K562 (cell line): ENCODE results near the gene RPS2. TPM values are rescaled to one million over a fixed set of nuclear protein-coding genes. Genes with fewer than 3 reads are reported as not detected.

Experiments
- HEY1 ChIP-seq: fragments of 250-450 bp; sonication (Bioruptor Pico); IDR thresholded peaks from 2 replicates; pipeline ENCODE4 v1.5.0; 2020; ENCODE audit warnings: mild to moderate bottlenecking, moderate library complexity, borderline replicate concordance
- HMG20B ChIP-seq: fragments of 250-450 bp; sonication (Bioruptor Pico); IDR thresholded peaks from 2 replicates; pipeline ENCODE4 v1.5.0; 2021; ENCODE audit warnings: mild to moderate bottlenecking
- MYBL2 ChIP-seq, 2 experiments: fragments of 450-650 bp in 1 of 2; sonication (generic) in 1 of 2; formaldehyde crosslinking in 1 of 2; IDR thresholded peaks; 2 replicates each; pipeline versions ENCODE4 v1.6.1 to v1.8.1; 2017 to 2022; ENCODE audit warnings: borderline replicate concordance in 1 of 2, inconsistent platforms in 1 of 2, low read depth in 1 of 2, mild to moderate bottlenecking in 1 of 2, missing genetic modification reagents in 1 of 2, moderate library complexity in 1 of 2
- NR1H2 ChIP-seq: sonication (generic); formaldehyde crosslinking; IDR thresholded peaks from 2 replicates; pipeline ENCODE4 v1.4.0; 2020; ENCODE audit warnings: mild to moderate bottlenecking, missing genetic modification reagents
- PHB2 ChIP-seq: fragments of 450-650 bp; IDR thresholded peaks from 2 replicates; pipeline ENCODE4 v1.6.1; 2017; ENCODE audit warnings: low read depth
- PHF21A ChIP-seq: fragments of 450-650 bp; IDR thresholded peaks from 2 replicates; pipeline ENCODE4 v1.6.1; 2017; ENCODE audit warnings: low read depth, borderline replicate concordance
- RBM39 ChIP-seq: fragments of 200-400 bp; formaldehyde crosslinking; optimal IDR thresholded peaks from 2 replicates; pipeline ENCODE3; 2018; ENCODE audit warnings: low read depth, low read length
- SAFB2 ChIP-seq: fragments of 200-400 bp; formaldehyde crosslinking; IDR thresholded peaks from 2 replicates; pipeline ENCODE4 v1.6.1; 2018; ENCODE audit warnings: borderline replicate concordance, low read length, low read depth, moderate library complexity; ENCODE audit not compliant: severe bottlenecking
- SRF ChIP-seq, 2 experiments: fragments of 250-450, 450-650 bp in 1 of 2; sonication (Bioruptor Pico) in 1 of 2; sonication (generic) in 1 of 2; formaldehyde crosslinking; IDR thresholded peaks; 2 replicates each; pipeline versions ENCODE4 v1.5.0 to v1.5.1; 2020 to 2022; ENCODE audit warnings: mild to moderate bottlenecking in 1 of 2, missing genetic modification reagents in 1 of 2
- ZFP1 ChIP-seq: fragments of 450-650 bp; formaldehyde crosslinking; IDR thresholded peaks from 2 replicates; pipeline ENCODE4 v1.4.0; 2020; ENCODE audit warnings: mild to moderate bottlenecking, mixed read lengths
- ZNF583 ChIP-seq: fragments of 250-450 bp; sonication (Bioruptor Pico); IDR thresholded peaks from 2 replicates; pipeline ENCODE4 v1.4.0; 2020
- ZNF766 ChIP-seq: fragments of 200-800 bp; sonication (Bioruptor generic); conservative IDR thresholded peaks from 2 replicates; pipeline ENCODE4 v1.6.1; 2016; ENCODE audit warnings: missing genetic modification characterization, missing compliant biosample characterization
- polyA plus RNA-seq, 8 experiments: library from polyadenylated mRNA; depleted of rRNA in 4 of 8; stranded (reverse) in 5 of 8; unstranded in 3 of 8; fragments of >200 nt; fragmentation: Nextera tagmentation in 2 of 8; fragmentation: Illumina TruSeq in 1 of 8; extraction: Ambion mirVana in 2 of 8; extraction: Trizol in 1 of 8; gene quantifications; 2 replicates each; pipeline versions ENCODE4 v1.2.1 to v1.2.3, GENCODE V29; 2011 to 2014; ENCODE audit warnings: inconsistent platforms in 1 of 8, missing spikeins in 1 of 8
- total RNA-seq, 7 experiments: library from RNA; depleted of rRNA in 6 of 7; stranded (reverse); fragments of >200 nt in 6 of 7; fragmentation: Illumina TruSeq in 2 of 7; extraction: Trizol in 2 of 7; gene quantifications; 2 replicates each; pipeline versions ENCODE4 v1.2.1 to v1.2.3, GENCODE V29; 2011 to 2021; ENCODE audit warnings: low replicate concordance in 1 of 7
- TF ChIP-seq, protein P1 (sequence below): fragments of 450-650 bp; formaldehyde crosslinking; IDR thresholded peaks from 2 replicates; pipeline ENCODE4 v1.4.0; 2020; ENCODE audit warnings: mild to moderate bottlenecking, moderate library complexity
- TF ChIP-seq, protein P2 (sequence below): fragments of 250-450 bp; sonication (Bioruptor Pico); IDR thresholded peaks from 2 replicates; pipeline ENCODE4 v1.5.0; 2021
- TF ChIP-seq, protein P3 (sequence below): fragments of 450-650 bp; formaldehyde crosslinking; IDR thresholded peaks from 2 replicates; pipeline ENCODE4 v1.4.0; 2022; ENCODE audit warnings: mild to moderate bottlenecking, moderate library complexity
- TF ChIP-seq, protein P4 (sequence below): fragments of 450-650 bp; IDR thresholded peaks from 2 replicates; pipeline ENCODE4 v1.6.1; 2016; ENCODE audit warnings: low read depth

RPS2 gene
- total and polyA plus RNA-seq, 9 of the 15 experiments (the other 6 are each of a cell fraction or from before 2014, with no cell fraction given): 834 to 4,794 (median 3,793) TPM

GRCh38 chr16:2009791-2010510, 45.3 kb upstream of the RPS2 start, which contains the start of gene ZNF598 (continued):
- TF ChIP-seq SAFB2: no peak
- TF ChIP-seq PHF21A: no peak
- TF ChIP-seq NR1H2: peak; percentile 50; the same call in 1 of the 2 replicates
- peak; percentile 68 for TF ChIP-seq RBM39
- TF ChIP-seq, protein P1, sequence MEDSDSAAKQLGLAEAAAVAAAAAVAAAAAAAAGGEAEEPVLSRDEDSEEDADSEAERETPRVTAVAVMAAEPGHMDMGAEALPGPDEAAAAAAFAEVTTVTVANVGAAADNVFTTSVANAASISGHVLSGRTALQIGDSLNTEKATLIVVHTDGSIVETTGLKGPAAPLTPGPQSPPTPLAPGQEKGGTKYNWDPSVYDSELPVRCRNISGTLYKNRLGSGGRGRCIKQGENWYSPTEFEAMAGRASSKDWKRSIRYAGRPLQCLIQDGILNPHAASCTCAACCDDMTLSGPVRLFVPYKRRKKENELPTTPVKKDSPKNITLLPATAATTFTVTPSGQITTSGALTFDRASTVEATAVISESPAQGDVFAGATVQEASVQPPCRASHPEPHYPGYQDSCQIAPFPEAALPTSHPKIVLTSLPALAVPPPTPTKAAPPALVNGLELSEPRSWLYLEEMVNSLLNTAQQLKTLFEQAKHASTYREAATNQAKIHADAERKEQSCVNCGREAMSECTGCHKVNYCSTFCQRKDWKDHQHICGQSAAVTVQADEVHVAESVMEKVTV (CRISPR knock-in tag): no peak
- no peak; the same call in 1 of the 2 replicates for TF ChIP-seq ZNF583
- no peak for TF ChIP-seq HEY1 (CRISPR knock-in tag)
- no peak for TF ChIP-seq ZNF766
- TF ChIP-seq, protein P2, sequence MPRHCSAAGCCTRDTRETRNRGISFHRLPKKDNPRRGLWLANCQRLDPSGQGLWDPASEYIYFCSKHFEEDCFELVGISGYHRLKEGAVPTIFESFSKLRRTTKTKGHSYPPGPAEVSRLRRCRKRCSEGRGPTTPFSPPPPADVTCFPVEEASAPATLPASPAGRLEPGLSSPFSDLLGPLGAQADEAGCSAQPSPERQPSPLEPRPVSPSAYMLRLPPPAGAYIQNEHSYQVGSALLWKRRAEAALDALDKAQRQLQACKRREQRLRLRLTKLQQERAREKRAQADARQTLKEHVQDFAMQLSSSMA: 0 out of 2 replicates have a peak, but pooled peaks have one; percentile 60
- TF ChIP-seq ZFP1 (CRISPR knock-in tag): no peak
- TF ChIP-seq MYBL2 (IDR thresholded peaks at IDR 0.05; ENCODE audit: low read depth): no peak
- no peak for TF ChIP-seq MYBL2 (CRISPR knock-in tag; IDR thresholded peaks at IDR 0.05; ENCODE audit: borderline replicate concordance)
- TF ChIP-seq, protein P3, sequence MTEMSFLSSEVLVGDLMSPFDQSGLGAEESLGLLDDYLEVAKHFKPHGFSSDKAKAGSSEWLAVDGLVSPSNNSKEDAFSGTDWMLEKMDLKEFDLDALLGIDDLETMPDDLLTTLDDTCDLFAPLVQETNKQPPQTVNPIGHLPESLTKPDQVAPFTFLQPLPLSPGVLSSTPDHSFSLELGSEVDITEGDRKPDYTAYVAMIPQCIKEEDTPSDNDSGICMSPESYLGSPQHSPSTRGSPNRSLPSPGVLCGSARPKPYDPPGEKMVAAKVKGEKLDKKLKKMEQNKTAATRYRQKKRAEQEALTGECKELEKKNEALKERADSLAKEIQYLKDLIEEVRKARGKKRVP: no peak
- TF ChIP-seq, protein P4, sequence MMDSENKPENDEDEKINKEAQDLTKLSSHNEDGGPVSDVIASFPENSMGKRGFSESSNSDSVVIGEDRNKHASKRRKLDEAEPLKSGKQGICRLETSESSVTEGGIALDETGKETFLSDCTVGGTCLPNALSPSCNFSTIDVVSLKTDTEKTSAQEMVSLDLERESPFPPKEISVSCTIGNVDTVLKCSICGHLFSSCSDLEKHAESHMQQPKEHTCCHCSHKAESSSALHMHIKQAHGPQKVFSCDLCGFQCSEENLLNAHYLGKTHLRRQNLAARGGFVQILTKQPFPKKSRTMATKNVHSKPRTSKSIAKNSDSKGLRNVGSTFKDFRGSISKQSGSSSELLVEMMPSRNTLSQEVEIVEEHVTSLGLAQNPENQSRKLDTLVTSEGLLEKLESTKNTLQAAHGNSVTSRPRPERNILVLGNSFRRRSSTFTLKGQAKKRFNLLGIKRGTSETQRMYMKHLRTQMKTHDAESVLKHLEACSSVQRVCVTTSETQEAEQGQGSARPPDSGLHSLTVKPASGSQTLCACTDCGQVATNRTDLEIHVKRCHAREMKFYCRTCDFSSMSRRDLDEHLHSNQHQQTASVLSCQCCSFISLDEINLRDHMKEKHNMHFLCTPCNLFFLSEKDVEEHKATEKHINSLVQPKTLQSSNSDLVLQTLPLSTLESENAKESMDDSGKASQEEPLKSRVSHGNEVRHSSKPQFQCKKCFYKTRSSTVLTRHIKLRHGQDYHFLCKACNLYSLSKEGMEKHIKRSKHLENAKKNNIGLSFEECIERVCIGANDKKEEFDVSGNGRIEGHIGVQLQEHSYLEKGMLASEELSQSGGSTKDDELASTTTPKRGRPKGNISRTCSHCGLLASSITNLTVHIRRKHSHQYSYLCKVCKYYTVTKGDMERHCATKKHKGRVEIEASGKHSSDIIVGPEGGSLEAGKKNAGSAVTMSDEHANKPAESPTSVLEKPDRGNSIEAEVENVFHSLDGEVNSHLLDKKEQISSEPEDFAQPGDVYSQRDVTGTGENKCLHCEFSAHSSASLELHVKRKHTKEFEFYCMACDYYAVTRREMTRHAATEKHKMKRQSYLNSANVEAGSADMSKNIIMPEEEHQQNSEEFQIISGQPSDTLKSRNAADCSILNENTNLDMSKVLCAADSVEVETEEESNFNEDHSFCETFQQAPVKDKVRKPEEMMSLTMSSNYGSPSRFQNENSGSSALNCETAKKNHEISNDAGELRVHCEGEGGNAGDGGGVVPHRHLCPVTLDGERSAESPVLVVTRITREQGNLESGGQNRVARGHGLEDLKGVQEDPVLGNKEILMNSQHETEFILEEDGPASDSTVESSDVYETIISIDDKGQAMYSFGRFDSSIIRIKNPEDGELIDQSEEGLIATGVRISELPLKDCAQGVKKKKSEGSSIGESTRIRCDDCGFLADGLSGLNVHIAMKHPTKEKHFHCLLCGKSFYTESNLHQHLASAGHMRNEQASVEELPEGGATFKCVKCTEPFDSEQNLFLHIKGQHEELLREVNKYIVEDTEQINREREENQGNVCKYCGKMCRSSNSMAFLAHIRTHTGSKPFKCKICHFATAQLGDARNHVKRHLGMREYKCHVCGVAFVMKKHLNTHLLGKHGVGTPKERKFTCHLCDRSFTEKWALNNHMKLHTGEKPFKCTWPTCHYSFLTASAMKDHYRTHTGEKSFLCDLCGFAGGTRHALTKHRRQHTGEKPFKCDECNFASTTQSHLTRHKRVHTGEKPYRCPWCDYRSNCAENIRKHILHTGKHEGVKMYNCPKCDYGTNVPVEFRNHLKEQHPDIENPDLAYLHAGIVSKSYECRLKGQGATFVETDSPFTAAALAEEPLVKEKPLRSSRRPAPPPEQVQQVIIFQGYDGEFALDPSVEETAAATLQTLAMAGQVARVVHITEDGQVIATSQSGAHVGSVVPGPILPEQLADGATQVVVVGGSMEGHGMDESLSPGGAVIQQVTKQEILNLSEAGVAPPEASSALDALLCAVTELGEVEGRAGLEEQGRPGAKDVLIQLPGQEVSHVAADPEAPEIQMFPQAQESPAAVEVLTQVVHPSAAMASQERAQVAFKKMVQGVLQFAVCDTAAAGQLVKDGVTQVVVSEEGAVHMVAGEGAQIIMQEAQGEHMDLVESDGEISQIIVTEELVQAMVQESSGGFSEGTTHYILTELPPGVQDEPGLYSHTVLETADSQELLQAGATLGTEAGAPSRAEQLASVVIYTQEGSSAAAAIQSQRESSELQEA: no peak
- TF ChIP-seq SRF (CRISPR knock-in tag; IDR thresholded peaks at IDR 0.05): peak in 1 of 2 experiments; percentile 50; a peak in 1 of 4 replicates
- TF ChIP-seq HMG20B (CRISPR knock-in tag): no peak
- TF ChIP-seq PHB2: no peak
